GM23338 (cell line): ENCODE data around the gene CACNA1D. TPM values are rescaled to one million over a fixed set of nuclear protein-coding genes. Genes with fewer than 3 reads are reported as not detected.

Experiments used
- ATAC-seq: fragments of 200-7000 bp; cut with Tn5 transposase; 3 replicates; pipeline ENCODE4 v1.9.1; 2020
- DNase-seq: peaks from one replicate; pipeline ENCODE4 v3.0.0-alpha.2; 2015; ENCODE audit warnings: low spot score
- H2AFZ ChIP-seq: fragments of 200-600 bp; sonication (generic); 2 replicates; pipeline ENCODE4 v1.8.0; 2016; ENCODE audit warnings: antibody characterized with exemption, mild to moderate bottlenecking, moderate library complexity
- H3F3A ChIP-seq: fragments of 200-600 bp; sonication (generic); replicated peaks from 2 replicates; pipeline ENCODE4 v1.8.0; 2017; ENCODE audit warnings: antibody characterized with exemption, mixed run types, low read depth
- H3K27ac ChIP-seq: fragments of 200-600 bp; sonication (generic); 2 replicates; pipeline ENCODE4 v1.6.1; 2016; ENCODE audit warnings: low read depth
- H3K27me3 ChIP-seq: fragments of 200-600 bp; sonication (generic); 2 replicates; pipeline ENCODE4 v1.8.0; 2016; ENCODE audit warnings: mild to moderate bottlenecking, mixed run types, moderate library complexity; ENCODE audit not compliant: insufficient read depth
- H3K36me3 ChIP-seq: fragments of 200-600 bp; sonication (generic); 2 replicates; pipeline ENCODE4 v1.8.0; 2016; ENCODE audit warnings: mild to moderate bottlenecking; ENCODE audit not compliant: insufficient read depth
- H3K4me1 ChIP-seq: fragments of 200-600 bp; sonication (generic); 2 replicates; pipeline ENCODE4 v1.8.0; 2016; ENCODE audit warnings: mild to moderate bottlenecking, moderate library complexity; ENCODE audit not compliant: insufficient read depth
- H3K4me2 ChIP-seq: fragments of 200-600 bp; sonication (generic); 2 replicates; pipeline ENCODE4 v1.7.1; 2017; ENCODE audit warnings: mixed run types
- H3K4me3 ChIP-seq: fragments of 200-600 bp; sonication (generic); 2 replicates; pipeline ENCODE4 v1.6.1; 2016; ENCODE audit warnings: mixed run types
- H3K79me2 ChIP-seq: fragments of 200-600 bp; sonication (generic); replicated peaks from 2 replicates; pipeline ENCODE4 v1.8.0; 2017; ENCODE audit warnings: mild to moderate bottlenecking; ENCODE audit not compliant: insufficient read depth
- H3K9me2 ChIP-seq: fragments of 200-600 bp; sonication (generic); 2 replicates; pipeline ENCODE4 v1.8.0; 2017; ENCODE audit not compliant: insufficient read depth
- H4K20me1 ChIP-seq: fragments of 200-600 bp; sonication (generic); replicated peaks from 2 replicates; pipeline ENCODE4 v1.8.0; 2017; ENCODE audit warnings: mild to moderate bottlenecking; ENCODE audit not compliant: insufficient read depth
- H3K27ac Mint-ChIP-seq: 2 replicates; pipeline ENCODE4 v1.8.0; 2020; ENCODE audit warnings: inconsistent platforms, mild to moderate bottlenecking, moderate library complexity, mixed read lengths
- H3K27me3 Mint-ChIP-seq: 3 replicates; pipeline ENCODE4 v1.8.0; 2022; ENCODE audit warnings: low read depth, mild to moderate bottlenecking, moderate library complexity, mixed read lengths, inconsistent platforms; ENCODE audit not compliant: insufficient read depth, poor library complexity
- H3K36me3 Mint-ChIP-seq: 3 replicates; pipeline ENCODE4 v1.8.0; 2021; ENCODE audit warnings: low read depth, mild to moderate bottlenecking, inconsistent platforms, moderate library complexity, mixed read lengths
- H3K4me1 Mint-ChIP-seq: 3 replicates; pipeline ENCODE4 v1.8.0; 2020; ENCODE audit warnings: mild to moderate bottlenecking, inconsistent platforms, mixed read lengths
- H3K4me3 Mint-ChIP-seq: 3 replicates; pipeline ENCODE4 v1.8.0; 2021; ENCODE audit warnings: moderate library complexity, mild to moderate bottlenecking, inconsistent platforms, mixed read lengths
- H3K9me3 Mint-ChIP-seq: 3 replicates; pipeline ENCODE4 v1.8.0; 2020; ENCODE audit warnings: moderate library complexity, mild to moderate bottlenecking, inconsistent platforms, mixed read lengths
- CREB1 ChIP-seq: fragments of 250-450 bp; sonication (Bioruptor Pico); IDR thresholded peaks from 2 replicates; pipeline ENCODE4 v1.5.0; 2020; ENCODE audit warnings: low read depth, mild to moderate bottlenecking, moderate library complexity
- EZH2 ChIP-seq: fragments of 200-600 bp; sonication (generic); IDR thresholded peaks from one replicate; pipeline ENCODE4 v1.8.0; 2017; ENCODE audit warnings: antibody characterized with exemption, mild to moderate bottlenecking, low read depth; ENCODE audit not compliant: unreplicated experiment
- EZH2phosphoT487 ChIP-seq: fragments of 200-600 bp; sonication (generic); IDR thresholded peaks from one replicate; pipeline ENCODE4 v1.8.1; 2018; ENCODE audit warnings: antibody characterized with exemption; ENCODE audit not compliant: unreplicated experiment
- JUNB ChIP-seq: IDR thresholded peaks from one replicate; pipeline ENCODE4 v1.6.1; 2016; ENCODE audit warnings: antibody characterized with exemption; ENCODE audit not compliant: unreplicated experiment
- NANOG ChIP-seq: IDR thresholded peaks from 2 replicates; pipeline ENCODE4 v1.6.1; 2016; ENCODE audit warnings: antibody characterized with exemption, borderline replicate concordance
- POLR2AphosphoS5 ChIP-seq: IDR thresholded peaks from 2 replicates; pipeline ENCODE4 v1.6.1; 2016; ENCODE audit warnings: antibody characterized with exemption, low read depth
- STAT1 ChIP-seq: IDR thresholded peaks from one replicate; pipeline ENCODE4 v1.6.1; 2016; ENCODE audit warnings: antibody characterized with exemption; ENCODE audit not compliant: unreplicated experiment
- ZNF114 ChIP-seq: fragments of 250-450 bp; sonication (Bioruptor Pico); IDR thresholded peaks from 2 replicates; pipeline ENCODE4 v1.5.0; 2020; ENCODE audit warnings: mild to moderate bottlenecking, moderate library complexity
- ZNF331 ChIP-seq: fragments of 250-450 bp; sonication (Bioruptor Pico); IDR thresholded peaks from 2 replicates; pipeline ENCODE4 v1.5.0; 2020; ENCODE audit warnings: low read depth, mild to moderate bottlenecking, moderate library complexity
- polyA plus RNA-seq: library from polyadenylated mRNA; unstranded; fragments of >200 nt; fragmentation: Nextera tagmentation; extraction: Ambion mirVana; gene quantifications from 2 replicates; pipeline ENCODE4 v1.2.1, GENCODE V29; 2016
- total RNA-seq: library from RNA; depleted of rRNA; stranded (reverse); fragments of >200 nt; shearing (Covaris generic); gene quantifications from 2 replicates; pipeline ENCODE4 v1.2.3, GENCODE V29; 2014
- TF ChIP-seq, protein P1 (sequence below): fragments of 250-450 bp; sonication (Bioruptor Pico); IDR thresholded peaks from 2 replicates; pipeline ENCODE4 v1.5.0; 2020; ENCODE audit warnings: mild to moderate bottlenecking, moderate library complexity
- TF ChIP-seq, protein P2 (sequence below): IDR thresholded peaks from one replicate; pipeline ENCODE4 v1.6.1; 2018; ENCODE audit warnings: antibody characterized with exemption; ENCODE audit not compliant: unreplicated experiment
- TF ChIP-seq, protein P3 (sequence below), 2 experiments: fragments of 200-600 bp in 1 of 2; sonication (generic) in 1 of 2; conservative IDR thresholded peaks; 2 replicates each; pipeline versions ENCODE4 v1.5.1 to v1.6.1; 2016 to 2017; ENCODE audit warnings: antibody characterized with exemption in 2 of 2, low read depth in 2 of 2, mild to moderate bottlenecking in 2 of 2, moderate library complexity in 1 of 2
- TF ChIP-seq, protein P4 (sequence below): IDR thresholded peaks from 2 replicates; pipeline ENCODE4 v1.6.1; 2016; ENCODE audit warnings: antibody characterized with exemption

Gene CACNA1D
- total and polyA plus RNA-seq, 2 experiments from 2014 or later = 1.7 to 1.8 TPM

DNA sequence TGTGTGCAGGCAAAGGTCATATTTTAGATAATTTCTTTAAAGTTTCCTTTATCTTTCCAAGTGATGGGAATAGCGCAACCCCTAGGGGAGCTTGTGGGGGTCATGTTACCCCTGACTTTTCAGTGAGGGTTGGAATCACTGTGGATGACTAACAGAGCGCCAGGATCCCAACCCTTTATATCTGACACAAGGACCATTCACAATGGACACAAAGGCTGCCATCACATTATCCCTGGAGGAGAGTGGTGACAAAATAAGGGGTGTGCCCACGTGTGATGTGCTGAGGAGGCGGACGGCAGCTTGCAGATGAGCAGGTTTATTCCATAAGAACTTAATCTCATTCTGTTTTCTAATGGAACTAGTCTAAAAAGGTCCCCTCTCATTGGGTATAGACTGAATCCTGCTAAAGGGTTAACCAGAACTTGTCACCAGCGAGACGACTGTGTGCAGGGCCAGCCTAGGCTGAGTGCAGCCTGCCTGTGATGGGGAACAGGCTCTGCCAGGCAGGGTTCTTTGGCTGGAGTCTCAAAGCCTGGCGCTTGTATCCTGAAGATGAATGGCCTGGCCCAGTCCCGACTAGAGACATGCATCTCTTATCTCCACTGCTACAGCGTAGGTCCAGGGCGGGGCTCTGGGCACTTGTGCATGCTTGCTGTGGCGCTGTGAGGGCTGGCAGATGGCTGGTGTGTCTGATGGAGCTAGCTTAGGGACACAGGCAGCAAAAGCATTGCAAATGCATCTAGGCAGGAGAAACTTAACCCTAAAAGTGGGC, 301.6 kb downstream of the CACNA1D start:
- Mint-ChIP-seq H3K4me1 (peaks cover 9% of the 10 kb centered on the region), H3K4me3 (no peak overlapping the region), H3K36me3 (no peaks in the 10 kb centered on the region), H3K9me3 (no peaks in the 10 kb centered on the region), H3K27ac (no peak overlapping the region), H3K27me3 (no peaks in the 10 kb centered on the region)
- H3K79me2 ChIP-seq = no peaks in the 10 kb centered on the region
- no peaks in the 10 kb centered on the region for H3F3A ChIP-seq
- TF ChIP-seq STAT1 (no peak), NANOG (no peak), EZH2phosphoT487 (no peak), CREB1 (no peak), JUNB (no peak), ZNF331 (CRISPR knock-in tag) (no peak), POLR2AphosphoS5 (no peak), EZH2 (no peak), ZNF114 (CRISPR knock-in tag) (no peak)
- TF ChIP-seq, protein P1, sequence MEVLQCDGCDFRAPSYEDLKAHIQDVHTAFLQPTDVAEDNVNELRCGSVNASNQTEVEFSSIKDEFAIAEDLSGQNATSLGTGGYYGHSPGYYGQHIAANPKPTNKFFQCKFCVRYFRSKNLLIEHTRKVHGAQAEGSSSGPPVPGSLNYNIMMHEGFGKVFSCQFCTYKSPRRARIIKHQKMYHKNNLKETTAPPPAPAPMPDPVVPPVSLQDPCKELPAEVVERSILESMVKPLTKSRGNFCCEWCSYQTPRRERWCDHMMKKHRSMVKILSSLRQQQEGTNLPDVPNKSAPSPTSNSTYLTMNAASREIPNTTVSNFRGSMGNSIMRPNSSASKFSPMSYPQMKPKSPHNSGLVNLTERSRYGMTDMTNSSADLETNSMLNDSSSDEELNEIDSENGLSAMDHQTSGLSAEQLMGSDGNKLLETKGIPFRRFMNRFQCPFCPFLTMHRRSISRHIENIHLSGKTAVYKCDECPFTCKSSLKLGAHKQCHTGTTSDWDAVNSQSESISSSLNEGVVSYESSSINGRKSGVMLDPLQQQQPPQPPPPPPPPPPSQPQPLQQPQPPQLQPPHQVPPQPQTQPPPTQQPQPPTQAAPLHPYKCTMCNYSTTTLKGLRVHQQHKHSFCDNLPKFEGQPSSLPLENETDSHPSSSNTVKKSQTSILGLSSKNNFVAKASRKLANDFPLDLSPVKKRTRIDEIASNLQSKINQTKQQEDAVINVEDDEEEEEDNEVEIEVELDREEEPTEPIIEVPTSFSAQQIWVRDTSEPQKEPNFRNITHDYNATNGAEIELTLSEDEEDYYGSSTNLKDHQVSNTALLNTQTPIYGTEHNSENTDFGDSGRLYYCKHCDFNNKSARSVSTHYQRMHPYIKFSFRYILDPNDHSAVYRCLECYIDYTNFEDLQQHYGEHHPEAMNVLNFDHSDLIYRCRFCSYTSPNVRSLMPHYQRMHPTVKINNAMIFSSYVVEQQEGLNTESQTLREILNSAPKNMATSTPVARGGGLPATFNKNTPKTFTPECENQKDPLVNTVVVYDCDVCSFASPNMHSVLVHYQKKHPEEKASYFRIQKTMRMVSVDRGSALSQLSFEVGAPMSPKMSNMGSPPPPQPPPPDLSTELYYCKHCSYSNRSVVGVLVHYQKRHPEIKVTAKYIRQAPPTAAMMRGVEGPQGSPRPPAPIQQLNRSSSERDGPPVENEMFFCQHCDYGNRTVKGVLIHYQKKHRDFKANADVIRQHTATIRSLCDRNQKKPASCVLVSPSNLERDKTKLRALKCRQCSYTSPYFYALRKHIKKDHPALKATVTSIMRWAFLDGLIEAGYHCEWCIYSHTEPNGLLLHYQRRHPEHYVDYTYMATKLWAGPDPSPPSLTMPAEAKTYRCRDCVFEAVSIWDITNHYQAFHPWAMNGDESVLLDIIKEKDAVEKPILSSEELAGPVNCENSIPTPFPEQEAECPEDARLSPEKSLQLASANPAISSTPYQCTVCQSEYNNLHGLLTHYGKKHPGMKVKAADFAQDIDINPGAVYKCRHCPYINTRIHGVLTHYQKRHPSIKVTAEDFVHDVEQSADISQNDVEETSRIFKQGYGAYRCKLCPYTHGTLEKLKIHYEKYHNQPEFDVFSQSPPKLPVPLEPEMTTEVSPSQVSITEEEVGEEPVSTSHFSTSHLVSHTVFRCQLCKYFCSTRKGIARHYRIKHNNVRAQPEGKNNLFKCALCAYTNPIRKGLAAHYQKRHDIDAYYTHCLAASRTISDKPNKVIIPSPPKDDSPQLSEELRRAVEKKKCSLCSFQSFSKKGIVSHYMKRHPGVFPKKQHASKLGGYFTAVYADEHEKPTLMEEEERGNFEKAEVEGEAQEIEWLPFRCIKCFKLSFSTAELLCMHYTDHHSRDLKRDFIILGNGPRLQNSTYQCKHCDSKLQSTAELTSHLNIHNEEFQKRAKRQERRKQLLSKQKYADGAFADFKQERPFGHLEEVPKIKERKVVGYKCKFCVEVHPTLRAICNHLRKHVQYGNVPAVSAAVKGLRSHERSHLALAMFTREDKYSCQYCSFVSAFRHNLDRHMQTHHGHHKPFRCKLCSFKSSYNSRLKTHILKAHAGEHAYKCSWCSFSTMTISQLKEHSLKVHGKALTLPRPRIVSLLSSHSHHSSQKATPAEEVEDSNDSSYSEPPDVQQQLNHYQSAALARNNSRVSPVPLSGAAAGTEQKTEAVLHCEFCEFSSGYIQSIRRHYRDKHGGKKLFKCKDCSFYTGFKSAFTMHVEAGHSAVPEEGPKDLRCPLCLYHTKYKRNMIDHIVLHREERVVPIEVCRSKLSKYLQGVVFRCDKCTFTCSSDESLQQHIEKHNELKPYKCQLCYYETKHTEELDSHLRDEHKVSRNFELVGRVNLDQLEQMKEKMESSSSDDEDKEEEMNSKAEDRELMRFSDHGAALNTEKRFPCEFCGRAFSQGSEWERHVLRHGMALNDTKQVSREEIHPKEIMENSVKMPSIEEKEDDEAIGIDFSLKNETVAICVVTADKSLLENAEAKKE (CRISPR knock-in tag) = no peak
- TF ChIP-seq, protein P2, sequence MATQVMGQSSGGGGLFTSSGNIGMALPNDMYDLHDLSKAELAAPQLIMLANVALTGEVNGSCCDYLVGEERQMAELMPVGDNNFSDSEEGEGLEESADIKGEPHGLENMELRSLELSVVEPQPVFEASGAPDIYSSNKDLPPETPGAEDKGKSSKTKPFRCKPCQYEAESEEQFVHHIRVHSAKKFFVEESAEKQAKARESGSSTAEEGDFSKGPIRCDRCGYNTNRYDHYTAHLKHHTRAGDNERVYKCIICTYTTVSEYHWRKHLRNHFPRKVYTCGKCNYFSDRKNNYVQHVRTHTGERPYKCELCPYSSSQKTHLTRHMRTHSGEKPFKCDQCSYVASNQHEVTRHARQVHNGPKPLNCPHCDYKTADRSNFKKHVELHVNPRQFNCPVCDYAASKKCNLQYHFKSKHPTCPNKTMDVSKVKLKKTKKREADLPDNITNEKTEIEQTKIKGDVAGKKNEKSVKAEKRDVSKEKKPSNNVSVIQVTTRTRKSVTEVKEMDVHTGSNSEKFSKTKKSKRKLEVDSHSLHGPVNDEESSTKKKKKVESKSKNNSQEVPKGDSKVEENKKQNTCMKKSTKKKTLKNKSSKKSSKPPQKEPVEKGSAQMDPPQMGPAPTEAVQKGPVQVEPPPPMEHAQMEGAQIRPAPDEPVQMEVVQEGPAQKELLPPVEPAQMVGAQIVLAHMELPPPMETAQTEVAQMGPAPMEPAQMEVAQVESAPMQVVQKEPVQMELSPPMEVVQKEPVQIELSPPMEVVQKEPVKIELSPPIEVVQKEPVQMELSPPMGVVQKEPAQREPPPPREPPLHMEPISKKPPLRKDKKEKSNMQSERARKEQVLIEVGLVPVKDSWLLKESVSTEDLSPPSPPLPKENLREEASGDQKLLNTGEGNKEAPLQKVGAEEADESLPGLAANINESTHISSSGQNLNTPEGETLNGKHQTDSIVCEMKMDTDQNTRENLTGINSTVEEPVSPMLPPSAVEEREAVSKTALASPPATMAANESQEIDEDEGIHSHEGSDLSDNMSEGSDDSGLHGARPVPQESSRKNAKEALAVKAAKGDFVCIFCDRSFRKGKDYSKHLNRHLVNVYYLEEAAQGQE = no peak
- TF ChIP-seq, protein P3, sequence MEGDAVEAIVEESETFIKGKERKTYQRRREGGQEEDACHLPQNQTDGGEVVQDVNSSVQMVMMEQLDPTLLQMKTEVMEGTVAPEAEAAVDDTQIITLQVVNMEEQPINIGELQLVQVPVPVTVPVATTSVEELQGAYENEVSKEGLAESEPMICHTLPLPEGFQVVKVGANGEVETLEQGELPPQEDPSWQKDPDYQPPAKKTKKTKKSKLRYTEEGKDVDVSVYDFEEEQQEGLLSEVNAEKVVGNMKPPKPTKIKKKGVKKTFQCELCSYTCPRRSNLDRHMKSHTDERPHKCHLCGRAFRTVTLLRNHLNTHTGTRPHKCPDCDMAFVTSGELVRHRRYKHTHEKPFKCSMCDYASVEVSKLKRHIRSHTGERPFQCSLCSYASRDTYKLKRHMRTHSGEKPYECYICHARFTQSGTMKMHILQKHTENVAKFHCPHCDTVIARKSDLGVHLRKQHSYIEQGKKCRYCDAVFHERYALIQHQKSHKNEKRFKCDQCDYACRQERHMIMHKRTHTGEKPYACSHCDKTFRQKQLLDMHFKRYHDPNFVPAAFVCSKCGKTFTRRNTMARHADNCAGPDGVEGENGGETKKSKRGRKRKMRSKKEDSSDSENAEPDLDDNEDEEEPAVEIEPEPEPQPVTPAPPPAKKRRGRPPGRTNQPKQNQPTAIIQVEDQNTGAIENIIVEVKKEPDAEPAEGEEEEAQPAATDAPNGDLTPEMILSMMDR (conservative IDR thresholded peaks at IDR 0.05; ENCODE audit: low read depth in 2 of 2) = no peak
- TF ChIP-seq, protein P4, sequence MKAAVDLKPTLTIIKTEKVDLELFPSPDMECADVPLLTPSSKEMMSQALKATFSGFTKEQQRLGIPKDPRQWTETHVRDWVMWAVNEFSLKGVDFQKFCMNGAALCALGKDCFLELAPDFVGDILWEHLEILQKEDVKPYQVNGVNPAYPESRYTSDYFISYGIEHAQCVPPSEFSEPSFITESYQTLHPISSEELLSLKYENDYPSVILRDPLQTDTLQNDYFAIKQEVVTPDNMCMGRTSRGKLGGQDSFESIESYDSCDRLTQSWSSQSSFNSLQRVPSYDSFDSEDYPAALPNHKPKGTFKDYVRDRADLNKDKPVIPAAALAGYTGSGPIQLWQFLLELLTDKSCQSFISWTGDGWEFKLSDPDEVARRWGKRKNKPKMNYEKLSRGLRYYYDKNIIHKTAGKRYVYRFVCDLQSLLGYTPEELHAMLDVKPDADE = no peak
- H4K20me1 ChIP-seq = no peaks in the 10 kb centered on the region
- H3K4me3 ChIP-seq = no peak overlapping the region
- H3K9me2 ChIP-seq = no peaks in the 10 kb centered on the region
- ATAC-seq (no peak), DNase-seq (no peak)
- no peaks in the 10 kb centered on the region for H3K36me3 ChIP-seq
- peak overlapping the region; percentile 38; the same call in 1 of the 2 replicates for H2AFZ ChIP-seq
- no peaks in the 10 kb centered on the region for H3K27me3 ChIP-seq
- H3K4me1 ChIP-seq = 0 out of 2 replicates have a peak, but pooled peaks cover 5% of the 10 kb centered on the region
- no peak overlapping the region for H3K4me2 ChIP-seq
- no peak overlapping the region for H3K27ac ChIP-seq
